HepG2 (cell line): ENCODE results near the gene LMAN2L. TPM values are rescaled to one million over a fixed set of nuclear protein-coding genes. Genes with fewer than 3 reads are reported as not detected.

Source experiments
- ARHGAP35 ChIP-seq: sonication (generic); formaldehyde crosslinking; IDR thresholded peaks from 2 replicates; pipeline ENCODE4 v1.9.0; 2022; ENCODE audit warnings: mild to moderate bottlenecking, inconsistent platforms, moderate library complexity, missing genetic modification reagents, borderline replicate concordance
- ARNT ChIP-seq: fragments of 450-650 bp; IDR thresholded peaks from 2 replicates; pipeline ENCODE4 v1.6.1; 2017
- HNRNPK ChIP-seq: fragments of 200-400 bp; formaldehyde crosslinking; IDR thresholded peaks from 2 replicates; pipeline ENCODE4 v1.6.1; 2018; ENCODE audit warnings: low read length, low read depth, moderate library complexity, mild to moderate bottlenecking; ENCODE audit not compliant: poor library complexity, severe bottlenecking
- KDM4B ChIP-seq: sonication (generic); formaldehyde crosslinking; IDR thresholded peaks from 2 replicates; pipeline ENCODE4 v1.4.0; 2020; ENCODE audit warnings: missing genetic modification reagents
- MEF2D ChIP-seq: sonication (generic); formaldehyde crosslinking; IDR thresholded peaks from 2 replicates; pipeline ENCODE4 v1.5.1; 2020; ENCODE audit warnings: mild to moderate bottlenecking, missing genetic modification reagents
- NR2F1 ChIP-seq, 2 experiments: fragments of 450-650 bp in 1 of 2; formaldehyde crosslinking in 1 of 2; IDR thresholded peaks; 2 replicates each; pipeline versions ENCODE4 v1.5.0 to v1.6.1; 2016 to 2020; ENCODE audit warnings: mild to moderate bottlenecking in 1 of 2, missing compliant biosample characterization in 1 of 2, missing genetic modification reagents in 1 of 2, moderate library complexity in 1 of 2
- PAX8 ChIP-seq: sonication (generic); formaldehyde crosslinking; IDR thresholded peaks from 2 replicates; pipeline ENCODE4 v1.8.0; 2022; ENCODE audit warnings: mild to moderate bottlenecking, missing genetic modification reagents, borderline replicate concordance
- REPIN1 ChIP-seq: sonication (generic); formaldehyde crosslinking; IDR thresholded peaks from 2 replicates; pipeline ENCODE4 v1.8.0; 2022; ENCODE audit warnings: missing genetic modification reagents, low read depth, mild to moderate bottlenecking, borderline replicate concordance
- TAF1 ChIP-seq: sonication (generic); formaldehyde crosslinking; IDR thresholded peaks from 2 replicates; pipeline ENCODE4 v1.4.0; 2020; ENCODE audit warnings: missing genetic modification reagents
- ZNF572 ChIP-seq: sonication (generic); formaldehyde crosslinking; IDR thresholded peaks from 2 replicates; pipeline ENCODE4 v1.5.1; 2020; ENCODE audit warnings: mild to moderate bottlenecking, missing genetic modification reagents
- polyA plus RNA-seq, 8 experiments: library from polyadenylated mRNA; depleted of rRNA in 3 of 8; stranded (reverse) in 7 of 8; unstranded in 1 of 8; fragments of >200 nt; fragmentation: Illumina TruSeq in 4 of 8; extraction: Trizol in 4 of 8; gene quantifications; 2 replicates each; pipeline versions ENCODE4 v1.2.1 to v1.2.3, GENCODE V29; 2011 to 2016; ENCODE audit warnings: low read depth in 4 of 8, missing spikeins in 1 of 8, mixed read lengths in 1 of 8; ENCODE audit not compliant: insufficient read depth in 1 of 8
- total RNA-seq, 5 experiments: library from RNA; depleted of rRNA; stranded (reverse); fragments of >200 nt; fragmentation: Illumina TruSeq; extraction: Trizol; gene quantifications; 2 replicates each; pipeline ENCODE4 v1.2.3, GENCODE V29; 2016; ENCODE audit warnings: low read depth in 1 of 5
- TF ChIP-seq, protein P1 (sequence below): IDR thresholded peaks from 2 replicates; pipeline ENCODE4 v1.6.1; 2016; ENCODE audit warnings: mild to moderate bottlenecking
- TF ChIP-seq, protein P2 (sequence below), 2 experiments: IDR thresholded peaks; 2 replicates each; pipeline ENCODE4 v1.6.1; 2011 to 2012; ENCODE audit warnings: low read length in 2 of 2, borderline replicate concordance in 1 of 2, low read depth in 1 of 2, mild to moderate bottlenecking in 1 of 2, moderate library complexity in 1 of 2
- TF ChIP-seq, protein P3 (sequence below): sonication (generic); formaldehyde crosslinking; IDR thresholded peaks from 2 replicates; pipeline ENCODE4 v1.4.0; 2020; ENCODE audit warnings: missing genetic modification reagents
- TF ChIP-seq, protein P4 (sequence below): sonication (generic); formaldehyde crosslinking; IDR thresholded peaks from 2 replicates; pipeline ENCODE4 v1.5.0; 2020; ENCODE audit warnings: mild to moderate bottlenecking, missing genetic modification reagents, moderate library complexity

LMAN2L gene
- total and polyA plus RNA-seq, 2 of the 13 experiments (the other 11 are each of a cell fraction or from before 2014, with no cell fraction given), result 39.1 to 57.9 TPM

DNA sequence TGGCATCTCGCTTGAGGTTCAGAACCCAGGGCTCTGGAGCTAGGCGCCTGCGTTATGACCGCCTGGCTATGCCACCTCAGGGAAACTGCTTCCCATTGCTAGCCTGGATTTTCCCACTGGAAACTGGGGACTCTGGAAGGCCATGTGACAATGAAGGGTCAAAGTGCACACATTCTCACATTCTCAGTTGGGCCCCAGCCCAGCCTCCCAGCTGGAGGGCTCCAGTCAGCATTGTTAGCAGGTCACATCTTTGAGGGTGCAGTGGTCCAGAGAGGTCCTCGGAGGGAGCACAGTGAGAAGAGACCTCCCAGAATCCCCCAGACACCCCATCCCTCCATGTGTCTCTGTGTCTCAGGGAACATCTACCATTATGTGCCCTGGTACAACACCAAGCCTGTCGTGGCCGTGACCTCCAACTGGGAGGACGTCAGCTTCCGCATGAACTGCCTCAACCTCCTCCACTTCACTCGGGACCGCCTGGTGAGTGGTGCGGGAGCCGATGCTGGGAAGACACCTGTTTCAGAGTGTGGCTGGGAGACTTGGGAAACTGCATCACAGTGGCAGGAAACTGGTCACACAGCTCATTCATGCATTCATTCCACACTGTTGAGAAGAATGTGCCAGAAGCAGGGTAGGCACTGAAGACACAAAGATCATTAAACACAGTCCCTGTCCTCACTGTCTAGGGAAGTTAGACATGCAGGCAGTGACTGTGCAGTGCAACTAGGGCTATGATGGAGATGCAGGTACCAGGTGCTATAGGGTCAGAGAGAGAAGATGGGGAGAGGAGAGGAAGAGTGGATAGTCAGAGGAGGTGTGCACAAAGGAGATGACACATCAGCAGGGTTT, 55.7 kb downstream of the LMAN2L start (continued):
- TF ChIP-seq, protein P1, sequence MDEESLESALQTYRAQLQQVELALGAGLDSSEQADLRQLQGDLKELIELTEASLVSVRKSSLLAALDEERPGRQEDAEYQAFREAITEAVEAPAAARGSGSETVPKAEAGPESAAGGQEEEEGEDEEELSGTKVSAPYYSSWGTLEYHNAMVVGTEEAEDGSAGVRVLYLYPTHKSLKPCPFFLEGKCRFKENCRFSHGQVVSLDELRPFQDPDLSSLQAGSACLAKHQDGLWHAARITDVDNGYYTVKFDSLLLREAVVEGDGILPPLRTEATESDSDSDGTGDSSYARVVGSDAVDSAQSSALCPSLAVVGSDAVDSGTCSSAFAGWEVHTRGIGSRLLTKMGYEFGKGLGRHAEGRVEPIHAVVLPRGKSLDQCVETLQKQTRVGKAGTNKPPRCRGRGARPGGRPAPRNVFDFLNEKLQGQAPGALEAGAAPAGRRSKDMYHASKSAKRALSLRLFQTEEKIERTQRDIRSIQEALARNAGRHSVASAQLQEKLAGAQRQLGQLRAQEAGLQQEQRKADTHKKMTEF (CRISPR knock-in tag), result no peak
- TF ChIP-seq, protein P2, sequence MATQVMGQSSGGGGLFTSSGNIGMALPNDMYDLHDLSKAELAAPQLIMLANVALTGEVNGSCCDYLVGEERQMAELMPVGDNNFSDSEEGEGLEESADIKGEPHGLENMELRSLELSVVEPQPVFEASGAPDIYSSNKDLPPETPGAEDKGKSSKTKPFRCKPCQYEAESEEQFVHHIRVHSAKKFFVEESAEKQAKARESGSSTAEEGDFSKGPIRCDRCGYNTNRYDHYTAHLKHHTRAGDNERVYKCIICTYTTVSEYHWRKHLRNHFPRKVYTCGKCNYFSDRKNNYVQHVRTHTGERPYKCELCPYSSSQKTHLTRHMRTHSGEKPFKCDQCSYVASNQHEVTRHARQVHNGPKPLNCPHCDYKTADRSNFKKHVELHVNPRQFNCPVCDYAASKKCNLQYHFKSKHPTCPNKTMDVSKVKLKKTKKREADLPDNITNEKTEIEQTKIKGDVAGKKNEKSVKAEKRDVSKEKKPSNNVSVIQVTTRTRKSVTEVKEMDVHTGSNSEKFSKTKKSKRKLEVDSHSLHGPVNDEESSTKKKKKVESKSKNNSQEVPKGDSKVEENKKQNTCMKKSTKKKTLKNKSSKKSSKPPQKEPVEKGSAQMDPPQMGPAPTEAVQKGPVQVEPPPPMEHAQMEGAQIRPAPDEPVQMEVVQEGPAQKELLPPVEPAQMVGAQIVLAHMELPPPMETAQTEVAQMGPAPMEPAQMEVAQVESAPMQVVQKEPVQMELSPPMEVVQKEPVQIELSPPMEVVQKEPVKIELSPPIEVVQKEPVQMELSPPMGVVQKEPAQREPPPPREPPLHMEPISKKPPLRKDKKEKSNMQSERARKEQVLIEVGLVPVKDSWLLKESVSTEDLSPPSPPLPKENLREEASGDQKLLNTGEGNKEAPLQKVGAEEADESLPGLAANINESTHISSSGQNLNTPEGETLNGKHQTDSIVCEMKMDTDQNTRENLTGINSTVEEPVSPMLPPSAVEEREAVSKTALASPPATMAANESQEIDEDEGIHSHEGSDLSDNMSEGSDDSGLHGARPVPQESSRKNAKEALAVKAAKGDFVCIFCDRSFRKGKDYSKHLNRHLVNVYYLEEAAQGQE (IDR thresholded peaks at IDR 0.05; ENCODE audit: borderline replicate concordance in 1 of 2, low read depth in 1 of 2, low read length in 2 of 2), result no peak
- TF ChIP-seq PAX8 (CRISPR knock-in tag), result no peak
- TF ChIP-seq, protein P3, sequence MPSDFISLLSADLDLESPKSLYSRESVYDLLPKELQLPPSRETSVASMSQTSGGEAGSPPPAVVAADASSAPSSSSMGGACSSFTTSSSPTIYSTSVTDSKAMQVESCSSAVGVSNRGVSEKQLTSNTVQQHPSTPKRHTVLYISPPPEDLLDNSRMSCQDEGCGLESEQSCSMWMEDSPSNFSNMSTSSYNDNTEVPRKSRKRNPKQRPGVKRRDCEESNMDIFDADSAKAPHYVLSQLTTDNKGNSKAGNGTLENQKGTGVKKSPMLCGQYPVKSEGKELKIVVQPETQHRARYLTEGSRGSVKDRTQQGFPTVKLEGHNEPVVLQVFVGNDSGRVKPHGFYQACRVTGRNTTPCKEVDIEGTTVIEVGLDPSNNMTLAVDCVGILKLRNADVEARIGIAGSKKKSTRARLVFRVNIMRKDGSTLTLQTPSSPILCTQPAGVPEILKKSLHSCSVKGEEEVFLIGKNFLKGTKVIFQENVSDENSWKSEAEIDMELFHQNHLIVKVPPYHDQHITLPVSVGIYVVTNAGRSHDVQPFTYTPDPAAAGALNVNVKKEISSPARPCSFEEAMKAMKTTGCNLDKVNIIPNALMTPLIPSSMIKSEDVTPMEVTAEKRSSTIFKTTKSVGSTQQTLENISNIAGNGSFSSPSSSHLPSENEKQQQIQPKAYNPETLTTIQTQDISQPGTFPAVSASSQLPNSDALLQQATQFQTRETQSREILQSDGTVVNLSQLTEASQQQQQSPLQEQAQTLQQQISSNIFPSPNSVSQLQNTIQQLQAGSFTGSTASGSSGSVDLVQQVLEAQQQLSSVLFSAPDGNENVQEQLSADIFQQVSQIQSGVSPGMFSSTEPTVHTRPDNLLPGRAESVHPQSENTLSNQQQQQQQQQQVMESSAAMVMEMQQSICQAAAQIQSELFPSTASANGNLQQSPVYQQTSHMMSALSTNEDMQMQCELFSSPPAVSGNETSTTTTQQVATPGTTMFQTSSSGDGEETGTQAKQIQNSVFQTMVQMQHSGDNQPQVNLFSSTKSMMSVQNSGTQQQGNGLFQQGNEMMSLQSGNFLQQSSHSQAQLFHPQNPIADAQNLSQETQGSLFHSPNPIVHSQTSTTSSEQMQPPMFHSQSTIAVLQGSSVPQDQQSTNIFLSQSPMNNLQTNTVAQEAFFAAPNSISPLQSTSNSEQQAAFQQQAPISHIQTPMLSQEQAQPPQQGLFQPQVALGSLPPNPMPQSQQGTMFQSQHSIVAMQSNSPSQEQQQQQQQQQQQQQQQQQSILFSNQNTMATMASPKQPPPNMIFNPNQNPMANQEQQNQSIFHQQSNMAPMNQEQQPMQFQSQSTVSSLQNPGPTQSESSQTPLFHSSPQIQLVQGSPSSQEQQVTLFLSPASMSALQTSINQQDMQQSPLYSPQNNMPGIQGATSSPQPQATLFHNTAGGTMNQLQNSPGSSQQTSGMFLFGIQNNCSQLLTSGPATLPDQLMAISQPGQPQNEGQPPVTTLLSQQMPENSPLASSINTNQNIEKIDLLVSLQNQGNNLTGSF (CRISPR knock-in tag), result no peak
- TF ChIP-seq ZNF572, result 0 out of 2 replicates have a peak, but pooled peaks have one; percentile 69
- TF ChIP-seq HNRNPK, result no peak
- TF ChIP-seq, protein P4, sequence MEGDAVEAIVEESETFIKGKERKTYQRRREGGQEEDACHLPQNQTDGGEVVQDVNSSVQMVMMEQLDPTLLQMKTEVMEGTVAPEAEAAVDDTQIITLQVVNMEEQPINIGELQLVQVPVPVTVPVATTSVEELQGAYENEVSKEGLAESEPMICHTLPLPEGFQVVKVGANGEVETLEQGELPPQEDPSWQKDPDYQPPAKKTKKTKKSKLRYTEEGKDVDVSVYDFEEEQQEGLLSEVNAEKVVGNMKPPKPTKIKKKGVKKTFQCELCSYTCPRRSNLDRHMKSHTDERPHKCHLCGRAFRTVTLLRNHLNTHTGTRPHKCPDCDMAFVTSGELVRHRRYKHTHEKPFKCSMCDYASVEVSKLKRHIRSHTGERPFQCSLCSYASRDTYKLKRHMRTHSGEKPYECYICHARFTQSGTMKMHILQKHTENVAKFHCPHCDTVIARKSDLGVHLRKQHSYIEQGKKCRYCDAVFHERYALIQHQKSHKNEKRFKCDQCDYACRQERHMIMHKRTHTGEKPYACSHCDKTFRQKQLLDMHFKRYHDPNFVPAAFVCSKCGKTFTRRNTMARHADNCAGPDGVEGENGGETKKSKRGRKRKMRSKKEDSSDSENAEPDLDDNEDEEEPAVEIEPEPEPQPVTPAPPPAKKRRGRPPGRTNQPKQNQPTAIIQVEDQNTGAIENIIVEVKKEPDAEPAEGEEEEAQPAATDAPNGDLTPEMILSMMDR (CRISPR knock-in tag), result 0 out of 2 replicates have a peak, but pooled peaks have one; percentile 3
- peak; percentile 16; the same call in 1 of the 2 replicates for TF ChIP-seq REPIN1 (CRISPR knock-in tag)
- no peak for TF ChIP-seq KDM4B
- TF ChIP-seq NR2F1 (CRISPR knock-in tag; IDR thresholded peaks at IDR 0.05), result peak; percentile 58 to 59; a peak in 3 of 4 replicates
- TF ChIP-seq ARHGAP35 (CRISPR knock-in tag), result no peak
- TF ChIP-seq ARNT, result no peak
- TF ChIP-seq TAF1 (CRISPR knock-in tag), result peak; percentile 45; the same call in 1 of the 2 replicates
- peak; percentile 59; the same call in 1 of the 2 replicates for TF ChIP-seq MEF2D (CRISPR knock-in tag)
